Measurements from ENCODE around the gene LSP1.

DNA sequence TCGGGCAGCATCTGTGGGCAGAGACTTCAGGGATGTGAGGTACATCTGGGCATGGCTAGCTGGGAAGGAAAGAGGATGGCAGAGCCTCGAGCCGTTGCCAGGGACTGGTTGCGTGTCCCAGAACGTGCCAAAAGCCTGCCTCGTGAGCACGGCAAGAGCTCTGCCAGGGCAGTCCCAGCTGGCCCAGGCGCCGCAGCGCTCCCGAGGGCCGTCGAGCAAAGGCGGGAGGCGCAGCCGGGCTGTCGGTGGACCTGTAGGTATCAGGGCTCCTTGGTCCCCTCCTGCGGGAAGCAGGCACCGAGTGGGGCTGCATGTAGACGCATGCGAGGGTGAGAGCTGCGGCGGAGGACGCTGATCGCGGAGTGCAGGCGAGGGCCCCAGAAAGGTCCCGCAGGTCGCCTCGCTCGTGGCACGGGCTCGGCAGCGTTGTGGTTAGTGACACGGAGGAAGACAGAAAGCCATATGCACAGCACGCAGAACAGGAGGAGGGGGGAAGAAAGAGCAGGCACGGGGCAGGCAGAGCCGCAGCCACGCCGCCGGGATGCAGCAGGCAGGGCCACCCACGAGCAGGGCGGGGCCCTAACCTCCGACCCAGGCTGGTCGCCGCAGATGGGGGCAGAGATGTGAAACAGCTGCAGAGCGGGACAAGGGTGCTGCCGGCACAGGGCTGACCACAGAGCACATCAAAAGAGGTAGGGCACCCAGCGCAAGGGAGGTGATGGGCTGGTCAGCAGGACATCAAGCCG is 18.0 kb downstream of the LSP1 start:
- TF ChIP-seq POLR2A (IDR thresholded peaks at IDR 0.05) (peak; percentile 16 to 61), CTCF (IDR thresholded peaks at IDR 0.05) (no peak)

Data from adrenal gland (tissue), 5 donors.